WTC11 (cell line): ENCODE measurements around the gene MT1F. TPM values are rescaled to one million over a fixed set of nuclear protein-coding genes. Genes with fewer than 3 reads are reported as not detected.

Source experiments
- ATAC-seq: fragments of 200-7000 bp; cut with Tn5 transposase; 2 replicates; pipeline ENCODE4 v1.10.0; 2021; ENCODE audit warnings: mild to moderate bottlenecking, moderate library complexity
- CTCF ChIA-PET: fragments of 300-600 bp; sonication (Branson Sonifier 250); formaldehyde crosslinking; loops from one replicate; lab custom pipeline; 2021; ENCODE audit warnings: antibody characterized with exemption; lab: Charles Lee
- POLR2A ChIA-PET: fragments of 350-600 bp; sonication (Branson Sonifier 250); formaldehyde crosslinking; loops from one replicate; lab custom pipeline; 2021; ENCODE audit warnings: antibody characterized with exemption; lab: Charles Lee
- DNase-seq: peaks from one replicate; pipeline ENCODE4 v3.0.0; 2021; ENCODE audit warnings: low spot score
- H3K27ac Mint-ChIP-seq: 2 replicates; pipeline ENCODE4 v1.8.0; 2021; ENCODE audit warnings: mixed read lengths
- H3K27me3 Mint-ChIP-seq: 2 replicates; pipeline ENCODE4 v1.8.0; 2021; ENCODE audit warnings: low read depth, mild to moderate bottlenecking, moderate library complexity, mixed read lengths
- H3K36me3 Mint-ChIP-seq: 2 replicates; pipeline ENCODE4 v1.8.0; 2021; ENCODE audit warnings: mixed read lengths
- H3K4me1 Mint-ChIP-seq: 2 replicates; pipeline ENCODE4 v1.8.0; 2022; ENCODE audit warnings: mixed read lengths
- H3K4me3 Mint-ChIP-seq: 2 replicates; pipeline ENCODE4 v1.8.0; 2021; ENCODE audit warnings: mild to moderate bottlenecking, moderate library complexity, mixed read lengths
- H3K9me3 Mint-ChIP-seq: 2 replicates; pipeline ENCODE4 v1.8.0; 2021; ENCODE audit warnings: mixed read lengths
- ARID4B ChIP-seq: sonication (generic); formaldehyde crosslinking; IDR thresholded peaks from 2 replicates; pipeline ENCODE4 v1.8.0; 2023; ENCODE audit warnings: missing genetic modification reagents, mild to moderate bottlenecking, borderline replicate concordance
- E2F5 ChIP-seq: sonication (generic); formaldehyde crosslinking; IDR thresholded peaks from 2 replicates; pipeline ENCODE4 v1.8.1; 2022; ENCODE audit warnings: mild to moderate bottlenecking, moderate library complexity, missing genetic modification reagents
- FOXP1 ChIP-seq: sonication (generic); formaldehyde crosslinking; IDR thresholded peaks from 2 replicates; pipeline ENCODE4 v1.8.0; 2022; ENCODE audit warnings: missing genetic modification reagents, mild to moderate bottlenecking, moderate library complexity, borderline replicate concordance
- FOXP4 ChIP-seq: sonication (generic); formaldehyde crosslinking; IDR thresholded peaks from 2 replicates; pipeline ENCODE4 v1.8.0; 2022; ENCODE audit warnings: mild to moderate bottlenecking, missing genetic modification reagents
- HMGXB4 ChIP-seq: sonication (generic); formaldehyde crosslinking; IDR thresholded peaks from 2 replicates; pipeline ENCODE4 v1.8.1; 2023; ENCODE audit warnings: mild to moderate bottlenecking, moderate library complexity, missing genetic modification reagents
- IRF2 ChIP-seq: sonication (generic); formaldehyde crosslinking; IDR thresholded peaks from 2 replicates; pipeline ENCODE4 v1.8.0; 2022; ENCODE audit warnings: low read depth, missing genetic modification reagents, borderline replicate concordance
- MAX ChIP-seq: sonication (generic); formaldehyde crosslinking; IDR thresholded peaks from 2 replicates; pipeline ENCODE4 v1.8.0; 2022; ENCODE audit warnings: mild to moderate bottlenecking, missing genetic modification reagents
- TCF7 ChIP-seq: sonication (generic); formaldehyde crosslinking; IDR thresholded peaks from 2 replicates; pipeline ENCODE4 v1.8.0; 2022; ENCODE audit warnings: mild to moderate bottlenecking, low read depth, missing genetic modification reagents, moderate library complexity
- USF1 ChIP-seq: sonication (generic); formaldehyde crosslinking; IDR thresholded peaks from 2 replicates; pipeline ENCODE4 v1.8.0; 2022; ENCODE audit warnings: mild to moderate bottlenecking, missing genetic modification reagents
- ZNF138 ChIP-seq: sonication (generic); formaldehyde crosslinking; conservative IDR thresholded peaks from 2 replicates; pipeline ENCODE4 v1.8.1; 2022; ENCODE audit warnings: mild to moderate bottlenecking, moderate library complexity, missing genetic modification reagents
- ZNF219 ChIP-seq: sonication (generic); formaldehyde crosslinking; IDR thresholded peaks from 2 replicates; pipeline ENCODE4 v1.8.0; 2023; ENCODE audit warnings: missing genetic modification reagents, mild to moderate bottlenecking, borderline replicate concordance
- ZNF423 ChIP-seq: fragments of 250-450 bp; sonication (Bioruptor Pico); IDR thresholded peaks from 2 replicates; pipeline ENCODE4 v2.1.2; 2022; ENCODE audit warnings: mild to moderate bottlenecking, moderate library complexity
- total RNA-seq: library from RNA; stranded (reverse); gene quantifications from 3 replicates; pipeline ENCODE4 v1.2.3, GENCODE V29; 2021

Gene MT1F
- total RNA-seq, 1 experiment from 2014 or later: 58.2 TPM

- no peaks in the 10 kb centered on the region for H3K36me3 Mint-ChIP-seq
- no peak for TF ChIP-seq MAX
- TF ChIP-seq TCF7 (CRISPR knock-in tag): no peak
- no peak for TF ChIP-seq IRF2 (CRISPR knock-in tag)
- TF ChIP-seq ZNF219 (CRISPR knock-in tag): 0 out of 2 replicates have a peak, but pooled peaks have one; percentile 33
- no peak for TF ChIP-seq ARID4B
- ChIA-PET POLR2A (interaction anchor here (0.6 to 1.4 kb wide), 2 partner anchors 22 to 54 kb away, joined by 4 to 8 read pairs; partner anchors contain the start of gene MT1G), CTCF (no interaction called here)
- no peaks in the 10 kb centered on the region for H3K9me3 Mint-ChIP-seq
- H3K27ac Mint-ChIP-seq: no peak overlapping the region
- DNase-seq (no peak), ATAC-seq (no peak)
- peaks cover 18% of the 10 kb centered on the region for H3K4me1 Mint-ChIP-seq
- H3K27me3 Mint-ChIP-seq: peaks cover 100% of the 10 kb centered on the region
- no peak overlapping the region for H3K4me3 Mint-ChIP-seq
Measured at GRCh38 chr16:56645838-56646237, 11.9 kb upstream of the MT1F start.

- POLR2A ChIA-PET: no interaction called here
- peak overlapping the region; percentile 33 for H3K4me3 Mint-ChIP-seq
- no peak overlapping the region for H3K27ac Mint-ChIP-seq
- ATAC-seq: peak; percentile 67
- TF ChIP-seq FOXP4 (CRISPR knock-in tag): peak; percentile 53; the same call in 1 of the 2 replicates
- TF ChIP-seq FOXP1 (CRISPR knock-in tag): peak; percentile 53; the same call in 1 of the 2 replicates
- TF ChIP-seq USF1: peak; percentile 56; the same call in 1 of the 2 replicates
- no peak for TF ChIP-seq HMGXB4 (CRISPR knock-in tag)
- TF ChIP-seq ZNF138 (CRISPR knock-in tag): no peak
- peak; percentile 68; the same call in 1 of the 2 replicates for TF ChIP-seq MAX
- TF ChIP-seq E2F5: 0 out of 2 replicates have a peak, but pooled peaks have one; percentile 47
- peak; percentile 69 for TF ChIP-seq ZNF423
- peaks cover 100% of the 10 kb centered on the region for H3K27me3 Mint-ChIP-seq
- H3K36me3 Mint-ChIP-seq: no peaks in the 10 kb centered on the region
- no peaks in the 10 kb centered on the region for H3K9me3 Mint-ChIP-seq
- peaks cover 16% of the 10 kb centered on the region for H3K4me1 Mint-ChIP-seq
- peak; percentile 58 for DNase-seq
- CTCF ChIA-PET: interaction anchor here (0.9 to 2.0 kb wide), 5 partner anchors 28 to 283 kb away, joined by 3 to 6 read pairs (median 4); no protein-coding TSS in a partner anchor
Measured at GRCh38 chr16:56647641-56648431, 9.9 kb upstream of the MT1F start.
